ENCODE results near the gene MAP3K4. TPM values are rescaled to one million over a fixed set of nuclear protein-coding genes. Genes with fewer than 3 reads are reported as not detected.

The MAP3K4 gene
- total RNA-seq, 1 experiment from 2014 or later = 69.8 TPM

GRCh38 chr6:161132384-161132783 lies 140.8 kb downstream of the MAP3K4 start:
- no peak for ATAC-seq
- H3K4me3 Mint-ChIP-seq = no peak overlapping the region
- H3K27me3 Mint-ChIP-seq (ENCODE audit: low read depth) = no peaks in the 10 kb centered on the region
- DNase-seq (ENCODE audit: low spot score) = no peak
- TF ChIP-seq HMGA2 (CRISPR knock-in tag; IDR thresholded peaks at IDR 0.05) = no peak
- TF ChIP-seq GRHL2 (CRISPR knock-in tag; IDR thresholded peaks at IDR 0.05; ENCODE audit: insufficient replicate concordance, severe bottlenecking) = no peak
- TF ChIP-seq NR3C1 (CRISPR knock-in tag; conservative IDR thresholded peaks at IDR 0.05; ENCODE audit: low read depth) = no peak
- TF ChIP-seq GTF2I (CRISPR knock-in tag; conservative IDR thresholded peaks at IDR 0.05) = no peak
- TF ChIP-seq FOXP4 (CRISPR knock-in tag; IDR thresholded peaks at IDR 0.05) = no peak
- no peak for TF ChIP-seq JAZF1 (CRISPR knock-in tag; IDR thresholded peaks at IDR 0.05)
- TF ChIP-seq ATF6 (CRISPR knock-in tag; IDR thresholded peaks at IDR 0.05) = no peak
- TF ChIP-seq ATF3 (CRISPR knock-in tag; conservative IDR thresholded peaks at IDR 0.05) = no peak
- TF ChIP-seq SMAD3 (CRISPR knock-in tag; IDR thresholded peaks at IDR 0.05; ENCODE audit: borderline replicate concordance) = no peak
- TF ChIP-seq ZNF532 (CRISPR knock-in tag; IDR thresholded peaks at IDR 0.05; ENCODE audit: borderline replicate concordance) = no peak
- no peak for TF ChIP-seq ARID4B (CRISPR knock-in tag; IDR thresholded peaks at IDR 0.05; ENCODE audit: borderline replicate concordance)
- no peak for TF ChIP-seq NR1H2 (CRISPR knock-in tag; IDR thresholded peaks at IDR 0.05)
- no peak for TF ChIP-seq ZNF396 (CRISPR knock-in tag; IDR thresholded peaks at IDR 0.05; ENCODE audit: borderline replicate concordance)
- no peak for TF ChIP-seq FOXP1 (CRISPR knock-in tag; IDR thresholded peaks at IDR 0.05; ENCODE audit: borderline replicate concordance)
- CTCF ChIA-PET = interaction anchor here (1.1 kb wide), 2 partner anchors 239 to 242 kb away, joined by 3 to 5 read pairs; no protein-coding TSS in a partner anchor
- H3K4me1 Mint-ChIP-seq = peaks cover 12% of the 10 kb centered on the region
- POLR2A ChIA-PET = no interaction called here
- H3K9me3 Mint-ChIP-seq = peaks cover 18% of the 10 kb centered on the region
- H3K27ac Mint-ChIP-seq = no peak overlapping the region
- H3K36me3 Mint-ChIP-seq = peaks cover 56% of the 10 kb centered on the region

All from WTC11 (cell line).